ENCODE data around the gene TUBG1.

DNA sequence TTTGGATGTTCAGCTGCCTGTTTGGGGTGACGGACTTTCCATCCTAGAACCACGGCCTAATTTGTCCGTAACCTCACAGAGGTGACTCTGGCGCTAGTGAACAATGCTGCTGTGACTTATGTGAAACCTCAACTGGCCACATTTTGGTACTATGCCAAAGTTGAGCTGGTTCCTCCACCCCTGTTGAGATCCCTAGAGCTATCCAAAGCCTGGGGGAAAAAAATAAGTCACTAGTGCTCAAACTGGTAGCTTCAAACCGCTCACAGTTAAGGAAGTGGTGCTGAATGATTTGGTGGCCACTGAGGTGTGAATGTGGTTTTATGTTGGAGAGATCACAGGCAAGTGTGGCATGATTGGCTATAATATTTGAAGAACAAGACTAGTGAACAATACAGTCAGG, 38.3 kb downstream of the TUBG1 start:
- TF ChIP-seq, protein P1, sequence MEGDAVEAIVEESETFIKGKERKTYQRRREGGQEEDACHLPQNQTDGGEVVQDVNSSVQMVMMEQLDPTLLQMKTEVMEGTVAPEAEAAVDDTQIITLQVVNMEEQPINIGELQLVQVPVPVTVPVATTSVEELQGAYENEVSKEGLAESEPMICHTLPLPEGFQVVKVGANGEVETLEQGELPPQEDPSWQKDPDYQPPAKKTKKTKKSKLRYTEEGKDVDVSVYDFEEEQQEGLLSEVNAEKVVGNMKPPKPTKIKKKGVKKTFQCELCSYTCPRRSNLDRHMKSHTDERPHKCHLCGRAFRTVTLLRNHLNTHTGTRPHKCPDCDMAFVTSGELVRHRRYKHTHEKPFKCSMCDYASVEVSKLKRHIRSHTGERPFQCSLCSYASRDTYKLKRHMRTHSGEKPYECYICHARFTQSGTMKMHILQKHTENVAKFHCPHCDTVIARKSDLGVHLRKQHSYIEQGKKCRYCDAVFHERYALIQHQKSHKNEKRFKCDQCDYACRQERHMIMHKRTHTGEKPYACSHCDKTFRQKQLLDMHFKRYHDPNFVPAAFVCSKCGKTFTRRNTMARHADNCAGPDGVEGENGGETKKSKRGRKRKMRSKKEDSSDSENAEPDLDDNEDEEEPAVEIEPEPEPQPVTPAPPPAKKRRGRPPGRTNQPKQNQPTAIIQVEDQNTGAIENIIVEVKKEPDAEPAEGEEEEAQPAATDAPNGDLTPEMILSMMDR (IDR thresholded peaks at IDR 0.05) = no peak
- no peak for TF ChIP-seq EZH2 (IDR thresholded peaks at IDR 0.05)
